IgD-negative memory B cell (primary cell): ENCODE measurements around the gene TMEM127. TPM values are rescaled to one million over a fixed set of nuclear protein-coding genes. Genes with fewer than 3 reads are reported as not detected.
A peak's percentile ranks its signal among the peaks of the same experiment; 100 is the strongest.

Source experiments
- H3K27ac Mint-ChIP-seq, 3 donors: one replicate each; pipeline ENCODE4 v1.8.0; 2020 to 2022; ENCODE audit warnings: mild to moderate bottlenecking in 3 of 3, mixed read lengths in 3 of 3, moderate library complexity in 1 of 3
- H3K27me3 Mint-ChIP-seq: one replicate; pipeline ENCODE4 v1.8.0; 2021; ENCODE audit warnings: mixed read lengths
- H3K36me3 Mint-ChIP-seq: one replicate; pipeline ENCODE4 v1.8.0; 2020; ENCODE audit warnings: mild to moderate bottlenecking, mixed read lengths
- H3K4me1 Mint-ChIP-seq, 3 donors: one replicate each; pipeline ENCODE4 v1.8.0; 2020 to 2022; ENCODE audit warnings: mixed read lengths in 3 of 3, mild to moderate bottlenecking in 1 of 3
- H3K4me3 Mint-ChIP-seq, 4 donors: one replicate each; pipeline ENCODE4 v1.8.0; 2020 to 2022; ENCODE audit warnings: mild to moderate bottlenecking in 4 of 4, mixed read lengths in 4 of 4, moderate library complexity in 3 of 4
- H3K9me3 Mint-ChIP-seq, 3 donors: one replicate each; pipeline ENCODE4 v1.8.0; 2020 to 2021; ENCODE audit warnings: mixed read lengths in 3 of 3, mild to moderate bottlenecking in 1 of 3
- polyA plus RNA-seq: library from polyadenylated mRNA; unstranded; fragments of 300-500 nt; fragmentation: Illumina TruSeq; gene quantifications from one replicate; pipeline ENCODE4 v1.2.3, GENCODE V29; 2021

The TMEM127 gene
- polyA plus RNA-seq, 1 donor from 2014 or later: 41.7 TPM

- peaks cover 7% of the 10 kb centered on the region for H3K36me3 Mint-ChIP-seq
Measured at GRCh38 chr2:96274355-96275056, 8.7 kb upstream of the TMEM127 start.

GRCh38 chr2:96273763-96274162 lies 8.0 kb upstream of the TMEM127 start:
- Mint-ChIP-seq H3K9me3 (no peaks in the 10 kb centered on the region), H3K4me1 (peaks cover 0 to 1% (median under 1%) of the 10 kb centered on the region in 3 donors), H3K4me3 (no peak overlapping the region), H3K27ac (no peak overlapping the region), H3K27me3 (no peaks in the 10 kb centered on the region), H3K36me3 (peaks cover 6% of the 10 kb centered on the region)

More at GRCh38 chr2:96274355-96275056, 8.7 kb upstream of the TMEM127 start:
- Mint-ChIP-seq H3K4me1 (peaks cover 0 to 1% (median 0%) of the 10 kb centered on the region in 3 donors), H3K27me3 (no peaks in the 10 kb centered on the region), H3K4me3 (no peak overlapping the region), H3K27ac (peak overlapping the region in 1 of 3 donors; percentile 67), H3K9me3 (no peaks in the 10 kb centered on the region)

- Mint-ChIP-seq H3K4me1 (peaks cover 0 to 5% (median 4%) of the 10 kb centered on the region in 3 donors), H3K27ac (no peak overlapping the region), H3K27me3 (no peaks in the 10 kb centered on the region), H3K9me3 (no peaks in the 10 kb centered on the region), H3K36me3 (peaks cover 2% of the 10 kb centered on the region), H3K4me3 (peak overlapping the region in 1 of 4 donors; percentile 9)
Measured at GRCh38 chr2:96271995-96272394, 6.2 kb upstream of the TMEM127 start.

- Mint-ChIP-seq H3K4me1 (peaks cover 19 to 22% (median 21%) of the 10 kb centered on the region in 3 donors), H3K9me3 (no peaks in the 10 kb centered on the region), H3K4me3 (peak overlapping the region; percentile 34 to 97 (median 68)), H3K36me3 (peaks cover 2% of the 10 kb centered on the region), H3K27me3 (no peaks in the 10 kb centered on the region), H3K27ac (peak overlapping the region in 2 of 3 donors; percentile 30 to 85)
Measured at GRCh38 chr2:96267159-96267971, 1.6 kb upstream of the TMEM127 start.

- Mint-ChIP-seq H3K4me3 (peak overlapping the region; percentile 89 to 97 (median 97)), H3K36me3 (peaks cover 2% of the 10 kb centered on the region), H3K27me3 (no peaks in the 10 kb centered on the region), H3K9me3 (no peaks in the 10 kb centered on the region), H3K27ac (peak overlapping the region; percentile 80 to 96 (median 93)), H3K4me1 (peaks cover 25 to 30% (median 28%) of the 10 kb centered on the region in 3 donors)
Measured at GRCh38 chr2:96265349-96265839, 403 bp downstream of the TMEM127 start.

- H3K27ac Mint-ChIP-seq: peak overlapping the region; percentile 93 to 96 (median 95)
- H3K36me3 Mint-ChIP-seq: peaks cover 2% of the 10 kb centered on the region
- H3K4me3 Mint-ChIP-seq: peak overlapping the region; percentile 89 to 97 (median 95)
- peaks cover 28 to 35% (median 34%) of the 10 kb centered on the region in 3 donors for H3K4me1 Mint-ChIP-seq
- no peaks in the 10 kb centered on the region for H3K27me3 Mint-ChIP-seq
- H3K9me3 Mint-ChIP-seq: no peaks in the 10 kb centered on the region
Measured at GRCh38 chr2:96264656-96265348, 995 bp downstream of the TMEM127 start.

GRCh38 chr2:96264086-96264485 lies 1.7 kb downstream of the TMEM127 start:
- Mint-ChIP-seq H3K36me3 (peaks cover 4% of the 10 kb centered on the region), H3K4me3 (peak overlapping the region; percentile 45 to 97 (median 72)), H3K27me3 (no peaks in the 10 kb centered on the region), H3K9me3 (no peaks in the 10 kb centered on the region), H3K4me1 (peaks cover 35 to 42% (median 41%) of the 10 kb centered on the region in 3 donors), H3K27ac (peak overlapping the region in 2 of 3 donors; percentile 62 to 96)

- Mint-ChIP-seq H3K27me3 (no peaks in the 10 kb centered on the region), H3K9me3 (no peaks in the 10 kb centered on the region), H3K36me3 (peaks cover 2% of the 10 kb centered on the region), H3K4me3 (peak overlapping the region in 1 of 4 donors; percentile 27), H3K4me1 (peaks cover 48 to 54% (median 49%) of the 10 kb centered on the region in 3 donors), H3K27ac (peak overlapping the region in 2 of 3 donors; percentile 53 to 69)
Measured at GRCh38 chr2:96262306-96262705, 3.5 kb downstream of the TMEM127 start.

GRCh38 chr2:96261328-96262003 lies 4.3 kb downstream of the TMEM127 start:
- peak overlapping the region in 1 of 4 donors; percentile 75 for H3K4me3 Mint-ChIP-seq
- no peaks in the 10 kb centered on the region for H3K9me3 Mint-ChIP-seq
- H3K36me3 Mint-ChIP-seq: peaks cover 4% of the 10 kb centered on the region
- H3K4me1 Mint-ChIP-seq: peaks cover 49 to 56% (median 52%) of the 10 kb centered on the region in 3 donors
- H3K27me3 Mint-ChIP-seq: no peaks in the 10 kb centered on the region
- H3K27ac Mint-ChIP-seq: peak overlapping the region in 1 of 3 donors; percentile 88

- H3K36me3 Mint-ChIP-seq: peaks cover 4% of the 10 kb centered on the region
- no peaks in the 10 kb centered on the region for H3K9me3 Mint-ChIP-seq
- H3K4me1 Mint-ChIP-seq: peaks cover 49 to 54% (median 51%) of the 10 kb centered on the region in 3 donors
- peak overlapping the region; percentile 88 to 92 (median 90) for H3K27ac Mint-ChIP-seq
- peak overlapping the region; percentile 26 to 87 (median 79) for H3K4me3 Mint-ChIP-seq
- H3K27me3 Mint-ChIP-seq: no peaks in the 10 kb centered on the region
Measured at GRCh38 chr2:96260387-96261260, 5.2 kb downstream of the TMEM127 start.

GRCh38 chr2:96259497-96259921 lies 6.3 kb downstream of the TMEM127 start:
- Mint-ChIP-seq H3K4me1 (peaks cover 50 to 54% (median 52%) of the 10 kb centered on the region in 3 donors), H3K4me3 (peak overlapping the region; percentile 21 to 79 (median 56)), H3K9me3 (no peaks in the 10 kb centered on the region), H3K27ac (peak overlapping the region; percentile 88 to 92 (median 90)), H3K27me3 (no peaks in the 10 kb centered on the region), H3K36me3 (peaks cover 4% of the 10 kb centered on the region)

- Mint-ChIP-seq H3K4me1 (peaks cover 40 to 44% (median 43%) of the 10 kb centered on the region in 3 donors), H3K36me3 (peaks cover 10% of the 10 kb centered on the region), H3K27me3 (no peaks in the 10 kb centered on the region), H3K27ac (peak overlapping the region; percentile 53 to 92 (median 88)), H3K4me3 (peak overlapping the region in 2 of 4 donors; percentile 29 to 45), H3K9me3 (no peaks in the 10 kb centered on the region)
Measured at GRCh38 chr2:96258166-96259022, 7.4 kb downstream of the TMEM127 start.
